Activated CD4-positive, alpha-beta memory T cell treated with anti-CD3 and anti-CD28 coated beads for 36 hours (primary cell): ENCODE measurements around the gene MAP2K5. TPM values are rescaled to one million over a fixed set of nuclear protein-coding genes. Genes with fewer than 3 reads are reported as not detected.

Source experiments
- CTCF ChIA-PET: fragments of 350-600 bp; sonication (Branson Sonifier 250); formaldehyde crosslinking; loops from one replicate; lab custom pipeline; 2021; ENCODE audit warnings: antibody characterized with exemption, inconsistent platforms; lab: Charles Lee
- POLR2A ChIA-PET: fragments of 350-600 bp; sonication (Branson Sonifier 250); formaldehyde crosslinking; loops from one replicate; lab custom pipeline; 2021; ENCODE audit warnings: antibody characterized with exemption; lab: Charles Lee
- DNase-seq: peaks from one replicate; pipeline ENCODE4 v3.0.0-alpha.2; 2020
- H3K27ac Mint-ChIP-seq: one replicate; pipeline ENCODE4 v1.8.0; 2021; ENCODE audit warnings: mixed read lengths
- H3K27me3 Mint-ChIP-seq: one replicate; pipeline ENCODE4 v1.8.0; 2021; ENCODE audit warnings: mixed read lengths
- H3K36me3 Mint-ChIP-seq: one replicate; pipeline ENCODE4 v1.8.0; 2021; ENCODE audit warnings: mixed read lengths
- H3K4me1 Mint-ChIP-seq: one replicate; pipeline ENCODE4 v1.8.0; 2021; ENCODE audit warnings: low read depth, mixed read lengths
- H3K4me3 Mint-ChIP-seq: one replicate; pipeline ENCODE4 v1.8.0; 2021; ENCODE audit warnings: mild to moderate bottlenecking, mixed read lengths
- H3K9me3 Mint-ChIP-seq: one replicate; pipeline ENCODE4 v1.8.0; 2021; ENCODE audit warnings: mixed read lengths
- intact Hi-C: fragments of 100-400 bp; cut with micrococcal nuclease; formaldehyde crosslinking; loops from one replicate; pipeline ENCODE4 v1.15.1; 2023
- total RNA-seq, 2 experiments: library from RNA; stranded (reverse); gene quantifications; one replicate each; pipeline ENCODE4 v1.2.3, GENCODE V29; 2021

MAP2K5 gene
- total RNA-seq, 2 experiments from 2014 or later, result 16.5 to 17.4 TPM

GRCh38 chr15:67832031-67832551, 289.6 kb downstream of the MAP2K5 start:
- CTCF ChIA-PET, result interaction anchor here (0.9 to 3.2 kb wide), 3 partner anchors 12 to 375 kb away, joined by 3 to 15 read pairs (median 3); no protein-coding TSS in a partner anchor
- Mint-ChIP-seq H3K36me3 (no peaks in the 10 kb centered on the region), H3K27me3 (peaks cover 75% of the 10 kb centered on the region), H3K9me3 (no peaks in the 10 kb centered on the region), H3K4me1 (peaks cover 47% of the 10 kb centered on the region), H3K4me3 (peak overlapping the region; percentile 5), H3K27ac (no peak overlapping the region)
- no peak for DNase-seq
- POLR2A ChIA-PET, result no interaction called here
- intact Hi-C loops, result loop anchor here (2.0 to 10.0 kb wide), 3 partner anchors 50 to 767 kb away; partner anchors contain the start of gene SMAD3

GRCh38 chr15:67832897-67833709, 290.6 kb downstream of the MAP2K5 start:
- H3K4me3 Mint-ChIP-seq, result peak overlapping the region; percentile 17
- no peaks in the 10 kb centered on the region for H3K9me3 Mint-ChIP-seq
- intact Hi-C loops, result loop anchor here (2.0 to 10.0 kb wide), 3 partner anchors 51 to 768 kb away; partner anchors contain the start of gene SMAD3
- ChIA-PET CTCF (interaction anchor here (1.4 to 3.2 kb wide), 2 partner anchors 13 to 376 kb away, joined by 3 to 15 read pairs; no protein-coding TSS in a partner anchor), POLR2A (no interaction called here)
- H3K4me1 Mint-ChIP-seq, result peaks cover 47% of the 10 kb centered on the region
- peaks cover 75% of the 10 kb centered on the region for H3K27me3 Mint-ChIP-seq
- DNase-seq, result no peak
- H3K27ac Mint-ChIP-seq, result no peak overlapping the region
- no peaks in the 10 kb centered on the region for H3K36me3 Mint-ChIP-seq

- H3K27me3 Mint-ChIP-seq, result peaks cover 68% of the 10 kb centered on the region
- H3K9me3 Mint-ChIP-seq, result no peaks in the 10 kb centered on the region
- H3K36me3 Mint-ChIP-seq, result no peaks in the 10 kb centered on the region
- H3K4me1 Mint-ChIP-seq, result peaks cover 49% of the 10 kb centered on the region
- DNase-seq, result peak; percentile 59
- ChIA-PET CTCF (interaction anchor here (3.2 to 5.1 kb wide), 3 partner anchors 9 to 376 kb away, joined by 15 to 104 read pairs (median 30); partner anchors contain the start of gene SKOR1), POLR2A (no interaction called here)
- intact Hi-C loops, result loop anchor here (2.0 to 10.0 kb wide), 4 partner anchors 52 to 887 kb away; partner anchors contain the start of gene SMAD3
- peak overlapping the region; percentile 39 for H3K4me3 Mint-ChIP-seq
- no peak overlapping the region for H3K27ac Mint-ChIP-seq
These were observed 291.4 kb downstream of the MAP2K5 start for GRCh38 chr15:67833710-67834511.

- Mint-ChIP-seq H3K9me3 (no peaks in the 10 kb centered on the region), H3K4me1 (peaks cover 49% of the 10 kb centered on the region), H3K4me3 (peak overlapping the region; percentile 54), H3K27ac (no peak overlapping the region), H3K36me3 (no peaks in the 10 kb centered on the region), H3K27me3 (peaks cover 62% of the 10 kb centered on the region)
- POLR2A ChIA-PET, result no interaction called here
- CTCF ChIA-PET, result interaction anchor here (0.8 to 5.1 kb wide), 9 partner anchors 10 to 888 kb away, joined by 3 to 104 read pairs (median 4); partner anchors contain the start of gene SKOR1
- intact Hi-C loops, result loop anchor here (2.0 to 10.0 kb wide), 5 partner anchors 52 to 888 kb away; partner anchors contain the start of gene SMAD3
- no peak for DNase-seq
These were observed 292.2 kb downstream of the MAP2K5 start for GRCh38 chr15:67834581-67835296.

- intact Hi-C loops, result loop anchor here (1.0 to 10.0 kb wide), 5 partner anchors 378 to 889 kb away; partner anchors contain the start of gene SMAD3
- Mint-ChIP-seq H3K27ac (no peak overlapping the region), H3K36me3 (peaks cover 4% of the 10 kb centered on the region), H3K4me1 (peaks cover 50% of the 10 kb centered on the region), H3K9me3 (no peaks in the 10 kb centered on the region), H3K4me3 (peak overlapping the region; percentile 54), H3K27me3 (peaks cover 59% of the 10 kb centered on the region)
- DNase-seq, result no peak
- ChIA-PET CTCF (interaction anchor here (0.6 to 5.1 kb wide), 15 partner anchors 9 to 889 kb away, joined by 3 to 104 read pairs (median 4); partner anchors contain the start of genes C15orf61 and SKOR1), POLR2A (no interaction called here)
These were observed 293.0 kb downstream of the MAP2K5 start for GRCh38 chr15:67835297-67836133.

GRCh38 chr15:67836134-67836455, 293.6 kb downstream of the MAP2K5 start:
- POLR2A ChIA-PET, result no interaction called here

GRCh38 chr15:67836477-67836876, 294.0 kb downstream of the MAP2K5 start:
- no peak overlapping the region for H3K4me3 Mint-ChIP-seq
- H3K27me3 Mint-ChIP-seq, result peaks cover 49% of the 10 kb centered on the region
- CTCF ChIA-PET, result interaction anchor here (0.8 to 5.1 kb wide), 9 partner anchors 11 to 379 kb away, joined by 3 to 104 read pairs (median 5); partner anchors contain the start of genes C15orf61 and SKOR1
- H3K36me3 Mint-ChIP-seq, result peaks cover 4% of the 10 kb centered on the region
- DNase-seq, result peak; percentile 61
- POLR2A ChIA-PET, result no interaction called here
- H3K9me3 Mint-ChIP-seq, result no peaks in the 10 kb centered on the region
- H3K27ac Mint-ChIP-seq, result no peak overlapping the region
- intact Hi-C loops, result loop anchor here (1.0 to 10.0 kb wide), 4 partner anchors 379 to 772 kb away; partner anchors contain the start of gene SMAD3
- H3K4me1 Mint-ChIP-seq, result peaks cover 57% of the 10 kb centered on the region

More at GRCh38 chr15:67836134-67836455, 293.6 kb downstream of the MAP2K5 start:
- no peak for DNase-seq
- no peak overlapping the region for H3K27ac Mint-ChIP-seq
- H3K36me3 Mint-ChIP-seq, result peaks cover 4% of the 10 kb centered on the region
- H3K4me1 Mint-ChIP-seq, result peaks cover 53% of the 10 kb centered on the region
- H3K27me3 Mint-ChIP-seq, result peaks cover 53% of the 10 kb centered on the region
- H3K9me3 Mint-ChIP-seq, result no peaks in the 10 kb centered on the region
- intact Hi-C loops, result loop anchor here (1.0 to 10.0 kb wide), 4 partner anchors 379 to 771 kb away; partner anchors contain the start of gene SMAD3
- CTCF ChIA-PET, result interaction anchor here (0.6 to 5.1 kb wide), 11 partner anchors 9 to 378 kb away, joined by 3 to 104 read pairs (median 5); partner anchors contain the start of genes C15orf61 and SKOR1
- H3K4me3 Mint-ChIP-seq, result peak overlapping the region; percentile 54

- ChIA-PET POLR2A (no interaction called here), CTCF (interaction anchor here (0.6 to 5.1 kb wide), 4 partner anchors 12 to 379 kb away, joined by 3 to 104 read pairs (median 18); partner anchors contain the start of gene SKOR1)
- H3K4me1 Mint-ChIP-seq, result peaks cover 60% of the 10 kb centered on the region
- no peak overlapping the region for H3K4me3 Mint-ChIP-seq
- no peak for DNase-seq
- intact Hi-C loops, result loop anchor here (1.0 to 10.0 kb wide), 4 partner anchors 380 to 772 kb away; partner anchors contain the start of gene SMAD3
- peaks cover 4% of the 10 kb centered on the region for H3K36me3 Mint-ChIP-seq
- H3K9me3 Mint-ChIP-seq, result no peaks in the 10 kb centered on the region
- no peak overlapping the region for H3K27ac Mint-ChIP-seq
- peaks cover 46% of the 10 kb centered on the region for H3K27me3 Mint-ChIP-seq
These were observed 294.5 kb downstream of the MAP2K5 start for GRCh38 chr15:67836955-67837354.

- Mint-ChIP-seq H3K4me3 (peak overlapping the region; percentile 7), H3K36me3 (peaks cover 4% of the 10 kb centered on the region), H3K4me1 (peaks cover 49% of the 10 kb centered on the region), H3K27me3 (peaks cover 30% of the 10 kb centered on the region), H3K27ac (no peak overlapping the region), H3K9me3 (no peaks in the 10 kb centered on the region)
- intact Hi-C loops, result loop anchor here (5.0 to 10.0 kb wide), 3 partner anchors 532 to 774 kb away; partner anchors contain the start of gene SMAD3
- DNase-seq, result no peak
- ChIA-PET POLR2A (no interaction called here), CTCF (interaction anchor here (4.6 to 5.1 kb wide), 2 partner anchors 14 to 381 kb away, joined by 30 to 104 read pairs; partner anchors contain the start of gene SKOR1)
These were observed 296.4 kb downstream of the MAP2K5 start for GRCh38 chr15:67838789-67839332.
